Left cardiac atrium (tissue), 4 donors: ENCODE data around the gene NEO1. TPM values are rescaled to one million over a fixed set of nuclear protein-coding genes. Genes with fewer than 3 reads are reported as not detected.

ENCODE experiments used
- ATAC-seq, 2 donors: fragments of 200-7000 bp; cut with Tn5 transposase; one replicate each; pipeline ENCODE4 v1.9.1; 2020; ENCODE audit warnings: mild to moderate bottlenecking in 2 of 2, moderate library complexity in 2 of 2
- DNase-seq: peaks from one replicate; pipeline ENCODE4 v3.0.0-alpha.2; 2020
- intact Hi-C, 2 donors: fragments of 100-400 bp; cut with DNase I; formaldehyde crosslinking; loops; one replicate each; pipeline versions ENCODE4 v1.14.1 to v1.15.1; 2022 to 2023
- total RNA-seq, 2 donors: library from RNA; stranded (reverse); fragmentation: NEBNext Ultra II Directional; extraction: Animal tissue kit (Norgen Biotek cat#: 25700); gene quantifications; one replicate each; pipeline ENCODE4 v1.2.1, GENCODE V29; 2021
- donor health status: DM: no; HTN: yes; CAD: no.
- donor health status: DM: no; HTN: yes; CAD: no; lungs with severe emphysema.
- donor health status: DM: yes; HTN: yes; CAD: no.
- donor health status: Dilated cardiomyopathy.

The NEO1 gene
- total RNA-seq, 2 donors from 2014 or later: 10.6 to 16.3 TPM

DNA sequence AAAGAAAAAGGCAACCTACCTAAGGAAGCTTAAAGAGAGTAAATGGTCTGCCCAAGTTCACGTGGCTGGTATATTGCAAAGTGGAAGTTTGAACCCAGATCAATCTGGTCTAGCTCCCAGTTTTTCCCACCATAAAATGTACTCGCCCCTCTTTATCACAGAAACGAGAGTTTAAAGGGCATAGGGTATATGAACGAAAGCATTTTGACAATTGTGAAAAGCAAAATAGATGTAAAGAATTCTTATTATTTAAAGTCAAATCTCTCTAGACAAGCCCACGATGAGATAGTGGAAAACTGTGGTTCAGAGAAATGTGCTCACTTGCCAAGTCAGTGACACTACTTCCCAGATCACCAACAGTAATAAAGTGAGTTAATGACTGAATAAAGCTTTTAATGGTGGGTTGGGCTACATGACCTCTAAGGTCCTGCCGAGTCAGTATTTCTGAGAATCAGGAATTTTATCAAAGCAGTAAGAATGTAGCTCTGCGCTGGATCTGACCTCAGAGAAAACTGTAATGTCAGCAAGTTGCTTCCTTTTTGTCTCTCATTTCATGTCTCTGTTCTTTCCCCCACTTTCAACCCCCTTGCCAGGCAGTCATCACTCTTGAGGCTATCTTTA is 23.3 kb upstream of the NEO1 start:
- intact Hi-C loops: no loop called here
- ATAC-seq (no peak), DNase-seq (no peak)

- intact Hi-C loops: no loop called here
- ATAC-seq (no peak), DNase-seq (no peak)
These were observed 22.1 kb upstream of the NEO1 start for GRCh38 chr15:73030122-73030679.

GRCh38 chr15:73031648-73032047 is 20.6 kb upstream of the NEO1 start:
- intact Hi-C loops: no loop called here
- ATAC-seq: no peak
- no peak for DNase-seq

DNA sequence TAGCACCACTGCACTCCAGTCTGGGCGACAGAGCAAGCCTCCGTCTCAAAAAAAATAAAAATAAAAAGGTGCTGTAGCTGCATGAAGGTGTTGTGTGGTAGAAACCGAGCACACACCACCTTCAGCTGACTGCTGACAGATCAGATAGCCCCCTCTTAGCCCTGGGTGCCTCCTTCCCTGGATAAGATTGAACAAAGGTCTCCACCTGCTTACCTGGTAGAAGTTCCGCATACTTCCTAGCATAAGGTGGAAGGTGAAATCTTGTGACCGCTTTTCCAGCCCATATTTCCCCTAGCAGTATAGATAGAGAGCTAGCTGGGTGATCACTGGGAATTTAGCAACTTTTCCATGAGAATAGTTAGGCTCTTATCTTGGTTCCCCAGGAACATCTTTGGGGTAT is 18.7 kb upstream of the NEO1 start:
- intact Hi-C loops: no loop called here
- no peak for DNase-seq

GRCh38 chr15:73034221-73034620 is 18.0 kb upstream of the NEO1 start:
- DNase-seq (no peak), ATAC-seq (no peak)
- intact Hi-C loops: no loop called here

More for the DNA sequence above, 18.7 kb upstream of the NEO1 start:
- ATAC-seq: no peak

DNA sequence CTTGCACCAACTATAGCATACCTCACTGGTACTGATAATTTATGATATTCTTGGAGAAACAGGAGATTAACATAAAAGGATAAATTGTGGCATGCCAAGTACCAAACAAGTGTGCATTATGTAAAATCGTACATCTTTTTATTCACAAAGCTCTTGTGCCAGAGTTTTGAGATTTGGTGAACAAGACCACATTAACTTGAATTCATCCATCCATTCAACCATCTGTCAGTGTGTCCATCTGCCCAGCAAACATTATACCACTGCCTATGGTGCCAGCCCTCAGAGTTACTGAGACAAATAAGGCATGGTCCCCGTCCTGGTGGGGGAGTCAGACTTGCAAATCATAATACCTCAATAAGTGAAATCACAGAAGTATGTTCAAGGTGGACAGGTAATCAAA is 17.0 kb upstream of the NEO1 start:
- ATAC-seq: no peak
- intact Hi-C loops: no loop called here
- no peak for DNase-seq

DNA sequence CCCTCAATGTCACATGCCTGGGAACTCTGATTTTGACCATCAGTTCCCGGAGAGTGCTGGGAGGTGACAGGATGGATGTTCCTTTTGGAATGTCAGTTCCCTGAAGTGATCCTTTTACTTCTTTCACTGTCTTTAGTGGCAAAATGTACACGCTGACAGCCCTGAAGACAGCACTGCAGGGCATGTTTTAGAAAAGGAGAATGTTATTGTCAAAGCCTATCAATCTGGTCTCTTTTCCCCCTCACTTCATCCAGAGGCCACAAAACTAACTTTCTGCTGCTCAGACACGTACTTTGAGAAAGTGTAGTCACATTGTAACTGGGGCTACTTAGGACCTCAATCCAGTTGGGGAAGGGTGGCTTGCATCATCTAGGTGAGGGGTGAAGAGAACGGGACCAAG is 14.0 kb upstream of the NEO1 start:
- no peak for DNase-seq
- ATAC-seq: no peak
- intact Hi-C loops: no loop called here

DNA sequence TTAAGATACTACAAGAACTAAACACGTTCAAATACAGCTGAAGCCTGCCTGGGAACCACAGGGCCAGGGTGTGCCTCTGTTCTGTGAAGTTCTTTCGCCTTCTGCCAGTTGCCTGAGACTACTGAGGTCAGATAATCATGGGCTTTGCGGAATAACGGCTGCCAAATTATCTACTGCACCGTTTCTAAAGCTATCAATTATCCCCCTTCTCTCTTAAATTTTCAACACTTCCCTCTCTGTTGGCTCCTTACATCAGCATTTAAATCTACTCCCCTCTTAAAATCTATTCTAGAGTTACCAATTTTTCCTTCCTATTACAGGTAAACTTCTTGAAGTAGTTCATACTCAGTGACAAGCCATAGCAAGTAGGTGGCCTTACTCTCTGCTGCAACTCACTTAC is 6.2 kb upstream of the NEO1 start:
- intact Hi-C loops: no loop called here
- ATAC-seq: no peak
- DNase-seq: no peak

- ATAC-seq (no peak), DNase-seq (no peak)
- intact Hi-C loops: no loop called here
These were observed 4.4 kb upstream of the NEO1 start for GRCh38 chr15:73047882-73048281.

- ATAC-seq (no peak), DNase-seq (no peak)
- intact Hi-C loops: no loop called here
These were observed 3.5 kb upstream of the NEO1 start for GRCh38 chr15:73048624-73049295.

- intact Hi-C loops: no loop called here
- DNase-seq (no peak), ATAC-seq (no peak)
These were observed 2.6 kb upstream of the NEO1 start for GRCh38 chr15:73049564-73050215.

GRCh38 chr15:73050561-73051295 is 1.5 kb upstream of the NEO1 start:
- intact Hi-C loops: no loop called here
- no peak for ATAC-seq
- no peak for DNase-seq

GRCh38 chr15:73051391-73051806 is 864 bp upstream of the NEO1 start:
- DNase-seq: no peak
- ATAC-seq: peak; percentile 62 to 66
- intact Hi-C loops: no loop called here

DNA sequence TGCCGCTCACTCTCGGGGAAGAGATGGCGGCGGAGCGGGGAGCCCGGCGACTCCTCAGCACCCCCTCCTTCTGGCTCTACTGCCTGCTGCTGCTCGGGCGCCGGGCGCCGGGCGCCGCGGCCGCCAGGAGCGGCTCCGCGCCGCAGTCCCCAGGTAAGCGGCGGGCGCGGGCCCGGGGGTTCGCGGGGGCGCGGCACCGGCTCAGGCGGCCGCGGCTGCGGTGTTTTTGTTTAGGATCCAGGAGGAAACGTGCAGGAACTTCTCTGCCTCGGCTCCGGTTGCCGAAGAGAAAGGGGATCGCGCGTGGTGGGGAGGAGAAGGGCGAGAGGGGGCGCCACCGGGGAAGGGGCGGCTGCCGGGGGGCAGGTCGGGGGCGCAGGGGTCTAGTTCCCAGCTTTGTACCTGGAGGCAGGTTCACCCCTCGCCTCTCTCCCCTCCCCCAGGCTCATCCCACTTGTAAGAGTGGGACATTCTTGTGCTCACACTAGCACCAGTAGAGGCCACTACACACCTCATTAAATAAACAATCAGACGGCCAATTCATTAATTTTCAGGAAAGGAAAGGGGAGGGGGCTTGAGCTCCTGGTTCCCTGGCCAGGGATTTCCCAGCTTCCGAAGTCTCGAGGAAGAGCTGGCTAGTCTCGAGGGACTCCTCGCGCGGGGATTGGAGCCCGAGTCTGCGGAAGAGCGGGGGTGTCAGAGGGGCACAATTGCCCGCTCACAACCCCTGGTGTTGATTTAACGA is 562 bp downstream of the NEO1 start:
- DNase-seq (peak; percentile 30), ATAC-seq (peak; percentile 13 to 34)
- intact Hi-C loops: no loop called here

DNA sequence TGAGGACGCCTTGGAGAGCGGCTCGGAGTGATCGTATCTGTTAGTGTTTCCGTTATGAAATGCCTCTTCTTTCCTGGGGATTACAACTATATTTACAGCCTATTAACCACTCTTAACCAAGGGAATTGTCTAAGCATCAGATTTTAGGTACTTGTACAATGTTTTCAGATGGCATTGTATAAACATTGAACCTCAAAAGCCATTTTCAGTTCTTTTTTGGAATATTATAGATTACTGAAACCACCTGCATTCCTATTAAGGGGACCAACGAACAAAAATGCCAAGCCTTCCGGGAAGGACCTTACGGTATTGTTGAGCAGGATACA is 1.1 kb downstream of the NEO1 start:
- DNase-seq (no peak), ATAC-seq (no peak)
- intact Hi-C loops: no loop called here

DNA sequence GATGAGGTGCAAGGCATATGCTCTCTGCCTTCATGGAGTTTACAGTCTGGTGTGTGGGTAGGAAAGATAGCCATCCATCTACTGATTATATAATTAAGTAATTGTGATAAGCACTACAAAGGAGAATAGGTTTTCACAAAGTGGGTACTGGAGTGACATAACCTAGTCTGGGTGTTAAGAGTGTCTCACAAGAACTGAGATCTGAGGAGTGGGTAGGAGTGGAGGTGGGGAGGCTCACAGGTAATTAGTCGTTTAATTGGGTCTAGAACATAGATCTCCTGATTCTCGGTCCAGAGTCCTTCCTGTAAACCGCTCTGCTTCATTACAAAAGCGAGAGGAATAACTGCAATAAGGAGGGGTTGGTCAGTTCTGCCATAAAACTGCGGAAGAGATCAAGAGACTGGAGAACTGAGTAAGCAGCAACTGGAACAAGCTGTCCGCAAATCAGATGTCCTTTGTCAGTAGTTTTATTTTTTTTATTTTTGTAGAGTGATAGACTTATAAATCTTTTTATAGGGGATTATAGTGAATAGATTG is 2.2 kb downstream of the NEO1 start:
- DNase-seq: no peak
- ATAC-seq: no peak
- intact Hi-C loops: no loop called here

GRCh38 chr15:73056460-73056859 is 4.2 kb downstream of the NEO1 start:
- intact Hi-C loops: no loop called here
- no peak for DNase-seq
- ATAC-seq: no peak

GRCh38 chr15:73058437-73058836 is 6.2 kb downstream of the NEO1 start:
- intact Hi-C loops: no loop called here
- no peak for DNase-seq
- ATAC-seq: no peak

GRCh38 chr15:73065114-73065513 is 12.9 kb downstream of the NEO1 start:
- DNase-seq: no peak
- intact Hi-C loops: no loop called here
- ATAC-seq: no peak
